DOHH2 (cell line): ENCODE results near the gene ABI2.

ENCODE experiments used
- CTCF ChIP-seq: fragments of 200-600 bp; sonication (generic); IDR thresholded peaks from one replicate; pipeline ENCODE4 v1.5.1; 2014; ENCODE audit warnings: antibody characterized with exemption, mild to moderate bottlenecking, low read depth, low read length; ENCODE audit not compliant: poor library complexity, severe bottlenecking
- EZH2phosphoT487 ChIP-seq: fragments of 200-600 bp; sonication (generic); IDR thresholded peaks from 2 replicates; pipeline ENCODE4 v1.6.1; 2017; ENCODE audit warnings: borderline replicate concordance, mild to moderate bottlenecking, antibody characterized with exemption, low read length, moderate library complexity, mixed read lengths

GRCh38 chr2:203301667-203302066 lies 26.5 kb upstream of the ABI2 start:
- TF ChIP-seq EZH2phosphoT487 (no peak), CTCF (no peak)
